ENCODE data around the gene BICDL2. TPM values are rescaled to one million over a fixed set of nuclear protein-coding genes. Genes with fewer than 3 reads are reported as not detected.

BICDL2 gene
- total and polyA plus RNA-seq, 2 of the 8 experiments (the other 6 are each of a cell fraction or from before 2014, with no cell fraction given) = 7.3 to 15.9 TPM

- TF ChIP-seq, protein P1, sequence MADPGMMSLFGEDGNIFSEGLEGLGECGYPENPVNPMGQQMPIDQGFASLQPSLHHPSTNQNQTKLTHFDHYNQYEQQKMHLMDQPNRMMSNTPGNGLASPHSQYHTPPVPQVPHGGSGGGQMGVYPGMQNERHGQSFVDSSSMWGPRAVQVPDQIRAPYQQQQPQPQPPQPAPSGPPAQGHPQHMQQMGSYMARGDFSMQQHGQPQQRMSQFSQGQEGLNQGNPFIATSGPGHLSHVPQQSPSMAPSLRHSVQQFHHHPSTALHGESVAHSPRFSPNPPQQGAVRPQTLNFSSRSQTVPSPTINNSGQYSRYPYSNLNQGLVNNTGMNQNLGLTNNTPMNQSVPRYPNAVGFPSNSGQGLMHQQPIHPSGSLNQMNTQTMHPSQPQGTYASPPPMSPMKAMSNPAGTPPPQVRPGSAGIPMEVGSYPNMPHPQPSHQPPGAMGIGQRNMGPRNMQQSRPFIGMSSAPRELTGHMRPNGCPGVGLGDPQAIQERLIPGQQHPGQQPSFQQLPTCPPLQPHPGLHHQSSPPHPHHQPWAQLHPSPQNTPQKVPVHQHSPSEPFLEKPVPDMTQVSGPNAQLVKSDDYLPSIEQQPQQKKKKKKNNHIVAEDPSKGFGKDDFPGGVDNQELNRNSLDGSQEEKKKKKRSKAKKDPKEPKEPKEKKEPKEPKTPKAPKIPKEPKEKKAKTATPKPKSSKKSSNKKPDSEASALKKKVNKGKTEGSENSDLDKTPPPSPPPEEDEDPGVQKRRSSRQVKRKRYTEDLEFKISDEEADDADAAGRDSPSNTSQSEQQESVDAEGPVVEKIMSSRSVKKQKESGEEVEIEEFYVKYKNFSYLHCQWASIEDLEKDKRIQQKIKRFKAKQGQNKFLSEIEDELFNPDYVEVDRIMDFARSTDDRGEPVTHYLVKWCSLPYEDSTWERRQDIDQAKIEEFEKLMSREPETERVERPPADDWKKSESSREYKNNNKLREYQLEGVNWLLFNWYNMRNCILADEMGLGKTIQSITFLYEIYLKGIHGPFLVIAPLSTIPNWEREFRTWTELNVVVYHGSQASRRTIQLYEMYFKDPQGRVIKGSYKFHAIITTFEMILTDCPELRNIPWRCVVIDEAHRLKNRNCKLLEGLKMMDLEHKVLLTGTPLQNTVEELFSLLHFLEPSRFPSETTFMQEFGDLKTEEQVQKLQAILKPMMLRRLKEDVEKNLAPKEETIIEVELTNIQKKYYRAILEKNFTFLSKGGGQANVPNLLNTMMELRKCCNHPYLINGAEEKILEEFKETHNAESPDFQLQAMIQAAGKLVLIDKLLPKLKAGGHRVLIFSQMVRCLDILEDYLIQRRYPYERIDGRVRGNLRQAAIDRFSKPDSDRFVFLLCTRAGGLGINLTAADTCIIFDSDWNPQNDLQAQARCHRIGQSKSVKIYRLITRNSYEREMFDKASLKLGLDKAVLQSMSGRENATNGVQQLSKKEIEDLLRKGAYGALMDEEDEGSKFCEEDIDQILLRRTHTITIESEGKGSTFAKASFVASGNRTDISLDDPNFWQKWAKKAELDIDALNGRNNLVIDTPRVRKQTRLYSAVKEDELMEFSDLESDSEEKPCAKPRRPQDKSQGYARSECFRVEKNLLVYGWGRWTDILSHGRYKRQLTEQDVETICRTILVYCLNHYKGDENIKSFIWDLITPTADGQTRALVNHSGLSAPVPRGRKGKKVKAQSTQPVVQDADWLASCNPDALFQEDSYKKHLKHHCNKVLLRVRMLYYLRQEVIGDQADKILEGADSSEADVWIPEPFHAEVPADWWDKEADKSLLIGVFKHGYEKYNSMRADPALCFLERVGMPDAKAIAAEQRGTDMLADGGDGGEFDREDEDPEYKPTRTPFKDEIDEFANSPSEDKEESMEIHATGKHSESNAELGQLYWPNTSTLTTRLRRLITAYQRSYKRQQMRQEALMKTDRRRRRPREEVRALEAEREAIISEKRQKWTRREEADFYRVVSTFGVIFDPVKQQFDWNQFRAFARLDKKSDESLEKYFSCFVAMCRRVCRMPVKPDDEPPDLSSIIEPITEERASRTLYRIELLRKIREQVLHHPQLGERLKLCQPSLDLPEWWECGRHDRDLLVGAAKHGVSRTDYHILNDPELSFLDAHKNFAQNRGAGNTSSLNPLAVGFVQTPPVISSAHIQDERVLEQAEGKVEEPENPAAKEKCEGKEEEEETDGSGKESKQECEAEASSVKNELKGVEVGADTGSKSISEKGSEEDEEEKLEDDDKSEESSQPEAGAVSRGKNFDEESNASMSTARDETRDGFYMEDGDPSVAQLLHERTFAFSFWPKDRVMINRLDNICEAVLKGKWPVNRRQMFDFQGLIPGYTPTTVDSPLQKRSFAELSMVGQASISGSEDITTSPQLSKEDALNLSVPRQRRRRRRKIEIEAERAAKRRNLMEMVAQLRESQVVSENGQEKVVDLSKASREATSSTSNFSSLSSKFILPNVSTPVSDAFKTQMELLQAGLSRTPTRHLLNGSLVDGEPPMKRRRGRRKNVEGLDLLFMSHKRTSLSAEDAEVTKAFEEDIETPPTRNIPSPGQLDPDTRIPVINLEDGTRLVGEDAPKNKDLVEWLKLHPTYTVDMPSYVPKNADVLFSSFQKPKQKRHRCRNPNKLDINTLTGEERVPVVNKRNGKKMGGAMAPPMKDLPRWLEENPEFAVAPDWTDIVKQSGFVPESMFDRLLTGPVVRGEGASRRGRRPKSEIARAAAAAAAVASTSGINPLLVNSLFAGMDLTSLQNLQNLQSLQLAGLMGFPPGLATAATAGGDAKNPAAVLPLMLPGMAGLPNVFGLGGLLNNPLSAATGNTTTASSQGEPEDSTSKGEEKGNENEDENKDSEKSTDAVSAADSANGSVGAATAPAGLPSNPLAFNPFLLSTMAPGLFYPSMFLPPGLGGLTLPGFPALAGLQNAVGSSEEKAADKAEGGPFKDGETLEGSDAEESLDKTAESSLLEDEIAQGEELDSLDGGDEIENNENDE (IDR thresholded peaks at IDR 0.05; ENCODE audit: insufficient replicate concordance, low read length) = no peak
- TF ChIP-seq TBP (IDR thresholded peaks at IDR 0.05; ENCODE audit: low read depth, low read length) (no peak), MAX (IDR thresholded peaks at IDR 0.05) (no peak; the same call in 1 of the 2 replicates), FOSL1 (IDR thresholded peaks at IDR 0.05; ENCODE audit: insufficient read depth, low read depth, low read length) (no peak), USF2 (IDR thresholded peaks at IDR 0.05; ENCODE audit: low read length) (no peak), TCF12 (IDR thresholded peaks at IDR 0.05; ENCODE audit: low read depth, low read length) (no peak), BACH1 (IDR thresholded peaks at IDR 0.05; ENCODE audit: low read length) (no peak), GABPA (IDR thresholded peaks at IDR 0.05; ENCODE audit: borderline replicate concordance, insufficient read depth, low read length) (0 out of 2 replicates have a peak, but pooled peaks have one; percentile 36), POU5F1 (IDR thresholded peaks at IDR 0.05; ENCODE audit: low read depth, low read length) (no peak), RAD21 (IDR thresholded peaks at IDR 0.05 in 1 of 2, conservative IDR thresholded peaks at IDR 0.05 in 1 of 2; ENCODE audit: low read depth in 2 of 2, low read length in 2 of 2) (no peak)
Observed at GRCh38 chr16:3012246-3012645, 24.5 kb downstream of the BICDL2 start (continued).

All from H1 (cell line).